ENCODE results near the gene TBC1D22A.

Gene TBC1D22A

DNA sequence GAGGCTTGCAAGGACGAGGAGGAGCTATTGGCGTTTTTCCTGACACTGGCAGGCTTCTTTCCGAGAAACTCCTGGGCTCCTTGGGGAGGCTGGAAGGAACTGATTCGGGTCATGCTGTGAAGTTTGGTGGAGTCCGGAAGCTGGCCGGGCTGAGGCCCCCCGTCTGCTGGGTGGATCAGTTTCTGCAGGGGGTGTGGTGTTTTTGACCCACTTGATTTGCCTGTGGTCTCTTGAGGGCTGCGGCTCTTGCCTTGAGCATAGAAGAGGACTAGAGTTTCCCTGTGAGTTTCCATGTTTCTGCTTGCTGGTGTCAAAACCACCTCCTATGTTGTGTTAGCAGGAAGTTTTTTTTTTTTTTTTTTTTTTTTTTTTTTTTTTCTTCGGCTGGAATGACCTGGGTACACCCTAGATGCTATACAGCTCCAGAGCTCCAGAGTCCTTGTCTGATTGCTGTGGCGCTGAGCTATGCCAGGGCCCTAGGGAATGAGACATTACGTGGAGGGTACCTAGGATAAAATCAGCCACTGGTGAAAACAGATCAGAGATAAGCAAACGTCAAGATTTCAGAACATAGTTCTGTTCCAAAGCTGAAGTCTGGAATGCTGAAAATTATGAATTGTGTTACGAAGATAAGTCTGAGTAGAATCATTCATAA, 728 bp downstream of the TBC1D22A start:
- peak overlapping the region; percentile 96 to 97 (median 97) for H3K27ac Mint-ChIP-seq
- no peaks in the 10 kb centered on the region for H3K9me3 Mint-ChIP-seq
- TF ChIP-seq, protein P1, sequence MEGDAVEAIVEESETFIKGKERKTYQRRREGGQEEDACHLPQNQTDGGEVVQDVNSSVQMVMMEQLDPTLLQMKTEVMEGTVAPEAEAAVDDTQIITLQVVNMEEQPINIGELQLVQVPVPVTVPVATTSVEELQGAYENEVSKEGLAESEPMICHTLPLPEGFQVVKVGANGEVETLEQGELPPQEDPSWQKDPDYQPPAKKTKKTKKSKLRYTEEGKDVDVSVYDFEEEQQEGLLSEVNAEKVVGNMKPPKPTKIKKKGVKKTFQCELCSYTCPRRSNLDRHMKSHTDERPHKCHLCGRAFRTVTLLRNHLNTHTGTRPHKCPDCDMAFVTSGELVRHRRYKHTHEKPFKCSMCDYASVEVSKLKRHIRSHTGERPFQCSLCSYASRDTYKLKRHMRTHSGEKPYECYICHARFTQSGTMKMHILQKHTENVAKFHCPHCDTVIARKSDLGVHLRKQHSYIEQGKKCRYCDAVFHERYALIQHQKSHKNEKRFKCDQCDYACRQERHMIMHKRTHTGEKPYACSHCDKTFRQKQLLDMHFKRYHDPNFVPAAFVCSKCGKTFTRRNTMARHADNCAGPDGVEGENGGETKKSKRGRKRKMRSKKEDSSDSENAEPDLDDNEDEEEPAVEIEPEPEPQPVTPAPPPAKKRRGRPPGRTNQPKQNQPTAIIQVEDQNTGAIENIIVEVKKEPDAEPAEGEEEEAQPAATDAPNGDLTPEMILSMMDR (IDR thresholded peaks at IDR 0.05; ENCODE audit: unreplicated experiment in 3 of 3) = no peak
- H3K4me3 Mint-ChIP-seq = peak overlapping the region; percentile 97 to 100 (median 98)
- H3K27me3 Mint-ChIP-seq (ENCODE audit: low read depth) = no peaks in the 10 kb centered on the region
- H3K4me1 Mint-ChIP-seq = peaks cover 53% of the 10 kb centered on the region
- peaks cover 4% of the 10 kb centered on the region for H3K36me3 Mint-ChIP-seq (ENCODE audit: low read depth)

DNA sequence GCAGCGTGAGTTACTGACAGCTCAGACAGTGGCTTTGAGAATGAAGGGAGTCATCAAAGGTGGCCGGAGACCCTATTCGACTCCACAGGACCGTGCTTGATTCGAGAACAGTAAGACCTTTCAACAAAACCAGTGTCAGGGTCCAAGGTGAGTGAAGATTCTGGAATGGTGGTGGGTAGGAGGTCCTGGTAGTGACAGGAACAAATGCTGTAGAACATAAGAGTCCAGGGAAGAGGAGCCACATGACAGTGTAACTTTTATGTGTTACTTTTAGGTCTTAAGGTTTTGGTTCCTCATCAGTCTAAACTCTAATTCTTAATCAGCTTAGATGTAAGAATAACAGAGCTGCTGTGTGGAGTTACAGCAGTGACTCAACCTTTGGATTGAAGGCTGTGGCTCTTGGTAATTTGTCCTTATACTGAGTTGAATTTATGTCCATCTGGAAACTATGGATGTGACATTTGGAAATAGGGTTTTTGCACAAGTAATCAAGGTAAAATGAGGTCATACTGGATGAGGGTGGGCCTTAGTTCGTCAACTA, 1.8 kb downstream of the TBC1D22A start:
- H3K27me3 Mint-ChIP-seq (ENCODE audit: low read depth) = no peaks in the 10 kb centered on the region
- peaks cover 55% of the 10 kb centered on the region for H3K4me1 Mint-ChIP-seq
- H3K36me3 Mint-ChIP-seq (ENCODE audit: low read depth) = no peaks in the 10 kb centered on the region
- H3K4me3 Mint-ChIP-seq = peak overlapping the region; percentile 97 to 100 (median 98)
- H3K9me3 Mint-ChIP-seq = no peaks in the 10 kb centered on the region
- peak overlapping the region in 2 of 3 experiments; percentile 7 to 31 for H3K27ac Mint-ChIP-seq
- TF ChIP-seq, protein P1 (IDR thresholded peaks at IDR 0.05; ENCODE audit: unreplicated experiment in 3 of 3) = no peak

DNA sequence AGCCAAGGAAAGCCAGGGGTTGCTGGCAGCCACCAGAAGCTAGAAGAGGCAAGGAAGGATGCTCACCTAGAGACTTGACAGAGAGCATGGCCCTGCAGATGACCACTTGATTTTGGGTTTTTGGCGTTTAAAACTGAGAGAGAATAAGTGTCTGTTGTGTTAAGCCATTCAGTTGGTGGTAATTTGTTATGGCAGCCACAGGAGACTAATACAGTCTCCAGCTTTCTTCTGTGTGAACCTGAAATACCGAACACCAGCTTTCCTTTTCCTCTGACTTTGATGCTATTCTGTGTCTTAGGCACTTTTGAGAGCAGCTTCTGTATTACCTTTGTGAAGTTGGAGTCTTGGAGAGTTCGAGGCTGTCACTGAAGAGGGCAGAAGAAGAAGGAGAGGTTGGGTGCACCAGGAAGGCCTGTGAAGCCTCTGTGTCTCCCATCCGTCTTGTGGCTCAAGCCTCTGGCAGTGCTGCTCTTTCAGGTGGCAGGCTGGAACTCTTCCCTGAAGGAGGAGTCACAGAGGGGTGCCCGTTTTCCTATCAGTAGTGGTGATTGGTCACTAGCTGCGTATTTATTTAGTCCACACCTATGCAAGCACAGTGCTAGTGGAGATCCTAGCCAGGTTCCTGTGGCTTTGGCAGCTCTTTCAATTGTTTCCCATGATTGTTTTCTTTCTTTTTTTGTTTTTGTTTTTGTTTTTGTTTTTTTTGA, 2.5 kb downstream of the TBC1D22A start:
- Mint-ChIP-seq H3K27me3 (ENCODE audit: low read depth) (no peaks in the 10 kb centered on the region), H3K4me1 (peaks cover 62% of the 10 kb centered on the region), H3K27ac (no peak overlapping the region), H3K9me3 (no peaks in the 10 kb centered on the region), H3K36me3 (ENCODE audit: low read depth) (no peaks in the 10 kb centered on the region), H3K4me3 (peak overlapping the region; percentile 97 to 100 (median 98))
- TF ChIP-seq, protein P1 (IDR thresholded peaks at IDR 0.05; ENCODE audit: unreplicated experiment in 3 of 3) = no peak

DNA sequence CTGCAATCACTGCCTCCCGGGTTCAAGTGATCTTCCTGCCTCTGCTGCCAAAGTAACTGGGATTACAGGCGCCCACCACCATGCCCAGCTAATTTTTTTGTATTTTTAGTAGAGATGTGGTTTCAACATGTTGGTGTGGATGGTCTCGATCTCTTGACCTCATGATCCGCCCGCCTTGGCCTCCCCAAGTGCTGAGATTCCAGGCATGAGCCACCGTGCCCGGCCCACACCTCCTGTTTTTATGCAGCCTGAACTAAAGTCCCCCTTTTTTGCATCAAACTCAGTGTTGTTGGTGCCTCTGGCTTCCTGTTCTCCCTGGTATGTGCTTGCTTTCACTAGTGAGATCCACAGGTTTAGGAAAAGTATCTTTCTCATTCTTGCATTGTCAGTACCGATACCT, 4.2 kb downstream of the TBC1D22A start:
- Mint-ChIP-seq H3K36me3 (ENCODE audit: low read depth) (peaks cover 3% of the 10 kb centered on the region), H3K4me1 (peaks cover 63% of the 10 kb centered on the region), H3K9me3 (no peaks in the 10 kb centered on the region), H3K27me3 (ENCODE audit: low read depth) (no peaks in the 10 kb centered on the region), H3K4me3 (peak overlapping the region in 1 of 3 experiments; percentile 56), H3K27ac (peak overlapping the region in 1 of 3 experiments; percentile 6)
- TF ChIP-seq, protein P1 (IDR thresholded peaks at IDR 0.05; ENCODE audit: unreplicated experiment in 3 of 3) = no peak

DNA sequence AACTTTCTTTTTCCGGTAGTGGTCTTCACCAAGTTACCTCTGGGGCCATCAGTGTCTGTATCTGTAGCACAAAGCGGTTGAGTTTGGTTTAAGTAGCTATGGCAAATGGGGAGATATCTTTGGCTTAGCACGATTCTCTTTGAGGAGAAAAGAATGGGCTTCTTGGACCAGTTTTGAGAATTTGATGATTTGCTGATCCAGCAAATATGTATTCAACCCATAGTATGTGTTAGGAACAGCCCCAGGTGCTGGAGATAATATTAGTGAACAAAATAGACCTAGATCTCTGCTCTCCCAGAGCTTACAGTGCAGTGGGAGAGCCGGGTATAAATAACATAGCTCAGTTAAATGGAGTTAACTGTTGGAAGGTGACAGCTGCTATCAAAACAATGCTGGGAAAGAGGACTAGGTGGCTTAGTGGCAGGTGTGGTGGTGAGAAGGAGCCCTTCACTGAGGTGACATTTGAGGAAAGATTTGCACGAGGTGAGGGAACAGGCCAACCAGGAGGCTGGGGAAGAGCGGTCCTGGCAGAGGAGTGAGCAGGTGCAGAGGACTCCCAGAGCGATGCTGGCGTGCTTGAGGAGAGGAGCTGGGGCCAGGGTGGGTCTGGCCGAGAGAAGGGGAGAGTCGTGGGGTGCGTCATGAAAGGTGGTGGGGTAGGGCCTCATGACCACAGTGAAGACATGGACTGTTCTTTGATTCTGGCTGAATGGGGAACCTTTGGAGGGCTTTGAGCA, 5.0 kb downstream of the TBC1D22A start:
- H3K4me3 Mint-ChIP-seq = peak overlapping the region in 1 of 3 experiments; percentile 56
- H3K27ac Mint-ChIP-seq = peak overlapping the region; percentile 6 to 68 (median 37)
- TF ChIP-seq, protein P1 (IDR thresholded peaks at IDR 0.05; ENCODE audit: unreplicated experiment in 3 of 3) = no peak
- H3K9me3 Mint-ChIP-seq = no peaks in the 10 kb centered on the region
- H3K36me3 Mint-ChIP-seq (ENCODE audit: low read depth) = peaks cover 3% of the 10 kb centered on the region
- H3K27me3 Mint-ChIP-seq (ENCODE audit: low read depth) = no peaks in the 10 kb centered on the region
- H3K4me1 Mint-ChIP-seq = peaks cover 55% of the 10 kb centered on the region
